Measurements from ENCODE around the gene PRDX2.

Gene PRDX2

GRCh38 chr19:12773571-12773970 lies 28.0 kb downstream of the PRDX2 start:
- Histone ChIP-seq H3K36me3 (replicated peaks) (no peaks in the 10 kb centered on the region), H3K27ac (no peak overlapping the region), H3K27me3 (replicated peaks) (no peaks in the 10 kb centered on the region), H3K4me3 (ENCODE audit: low read depth, low read length) (no peak overlapping the region)
- peak; percentile 62 for TF ChIP-seq CTCF (IDR thresholded peaks at IDR 0.05; ENCODE audit: low read depth, low read length, missing control alignments)
- no peak for DNase-seq
- in situ Hi-C loops (cut with HindIII; ENCODE audit: low pct_ligation_motif_present, low sequenced_read_pairs): no loop called here

- Histone ChIP-seq H3K36me3 (replicated peaks) (no peaks in the 10 kb centered on the region), H3K27ac (no peak overlapping the region), H3K27me3 (replicated peaks) (no peaks in the 10 kb centered on the region), H3K4me3 (ENCODE audit: low read depth, low read length) (no peak overlapping the region)
- no peak for TF ChIP-seq CTCF (IDR thresholded peaks at IDR 0.05; ENCODE audit: low read depth, low read length, missing control alignments)
- in situ Hi-C loops (cut with HindIII; ENCODE audit: low pct_ligation_motif_present, low sequenced_read_pairs): no loop called here
- no peak for DNase-seq
These were observed 29.3 kb downstream of the PRDX2 start for GRCh38 chr19:12772323-12772722.

GRCh38 chr19:12770922-12771321 lies 30.7 kb downstream of the PRDX2 start:
- Histone ChIP-seq H3K4me3 (ENCODE audit: low read depth, low read length) (no peak overlapping the region), H3K36me3 (replicated peaks) (no peaks in the 10 kb centered on the region), H3K27me3 (replicated peaks) (no peaks in the 10 kb centered on the region), H3K27ac (no peak overlapping the region)
- in situ Hi-C loops (cut with HindIII; ENCODE audit: low pct_ligation_motif_present, low sequenced_read_pairs): no loop called here
- no peak for DNase-seq
- no peak for TF ChIP-seq CTCF (IDR thresholded peaks at IDR 0.05; ENCODE audit: low read depth, low read length, missing control alignments)

DNA sequence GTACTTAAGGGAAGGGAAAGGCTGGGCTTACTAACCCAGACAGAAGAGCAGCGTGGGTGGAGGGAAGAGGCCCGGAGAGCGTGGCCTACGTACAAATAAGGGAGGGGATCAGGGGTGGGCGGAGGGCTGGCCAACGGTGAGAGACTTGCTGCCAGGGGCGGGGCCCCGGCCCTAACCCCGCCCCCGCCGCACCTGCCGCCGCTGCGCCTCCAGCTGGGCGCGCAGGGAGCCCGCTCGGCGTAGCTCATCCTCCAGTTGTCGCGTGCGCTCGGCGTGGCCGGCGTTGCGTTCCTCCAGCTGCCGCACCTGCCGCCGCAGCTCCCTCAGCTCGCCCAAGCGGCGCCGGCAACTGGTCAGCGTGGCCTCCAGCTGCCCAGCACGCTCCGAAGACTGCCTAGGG lies 31.9 kb downstream of the PRDX2 start:
- no peak for TF ChIP-seq CTCF (IDR thresholded peaks at IDR 0.05; ENCODE audit: low read depth, low read length, missing control alignments)
- Histone ChIP-seq H3K27ac (no peak overlapping the region), H3K4me3 (ENCODE audit: low read depth, low read length) (no peak overlapping the region), H3K36me3 (replicated peaks) (no peaks in the 10 kb centered on the region), H3K27me3 (replicated peaks) (no peaks in the 10 kb centered on the region)
- DNase-seq: no peak
- in situ Hi-C loops (cut with HindIII; ENCODE audit: low pct_ligation_motif_present, low sequenced_read_pairs): no loop called here

GRCh38 chr19:12767666-12768065 lies 33.9 kb downstream of the PRDX2 start:
- in situ Hi-C loops (cut with HindIII; ENCODE audit: low pct_ligation_motif_present, low sequenced_read_pairs): no loop called here
- H3K27ac ChIP-seq: no peak overlapping the region
- DNase-seq: no peak
- H3K36me3 ChIP-seq (replicated peaks): peaks cover 4% of the 10 kb centered on the region
- H3K4me3 ChIP-seq (ENCODE audit: low read depth, low read length): no peak overlapping the region
- no peak for TF ChIP-seq CTCF (IDR thresholded peaks at IDR 0.05; ENCODE audit: low read depth, low read length, missing control alignments)
- no peaks in the 10 kb centered on the region for H3K27me3 ChIP-seq (replicated peaks)

DNA sequence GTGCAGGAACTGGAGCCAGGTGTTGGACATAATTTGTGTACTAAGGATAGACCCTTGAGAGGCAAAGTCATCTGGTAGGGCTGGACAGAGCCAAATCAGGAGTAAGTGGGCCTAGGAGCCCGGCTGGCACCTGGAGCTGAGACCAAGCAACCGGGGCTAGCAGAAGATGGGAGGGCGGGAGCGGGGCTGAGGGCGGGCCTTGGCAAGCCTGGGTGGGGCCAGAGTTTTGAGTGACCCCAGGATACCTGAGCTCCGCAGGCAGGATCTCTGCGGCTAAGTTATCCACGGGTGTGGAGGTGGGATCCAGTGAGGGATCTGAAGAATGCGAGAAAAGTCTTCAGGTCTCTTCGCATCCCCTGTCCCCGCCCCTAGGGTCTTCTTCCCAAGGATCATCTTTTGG lies 34.5 kb downstream of the PRDX2 start:
- DNase-seq: no peak
- TF ChIP-seq CTCF (IDR thresholded peaks at IDR 0.05; ENCODE audit: low read depth, low read length, missing control alignments): no peak
- H3K36me3 ChIP-seq (replicated peaks): peaks cover 4% of the 10 kb centered on the region
- no peak overlapping the region for H3K27ac ChIP-seq
- in situ Hi-C loops (cut with HindIII; ENCODE audit: low pct_ligation_motif_present, low sequenced_read_pairs): no loop called here
- no peak overlapping the region for H3K4me3 ChIP-seq (ENCODE audit: low read depth, low read length)
- no peaks in the 10 kb centered on the region for H3K27me3 ChIP-seq (replicated peaks)
